Raji (cell line): ENCODE results near the gene HIBCH.

Experiments
- POLR2A ChIP-seq: IDR thresholded peaks from 2 replicates; pipeline ENCODE4 v1.6.1; 2011; ENCODE audit warnings: low read depth, low read length, control low read depth; ENCODE audit not compliant: insufficient read depth

HIBCH gene

GRCh38 chr2:190186238-190186637 lies 133.4 kb downstream of the HIBCH start:
- no peak for TF ChIP-seq POLR2A

GRCh38 chr2:190185380-190185779 lies 134.2 kb downstream of the HIBCH start:
- TF ChIP-seq POLR2A = no peak

- TF ChIP-seq POLR2A = no peak
Observed at GRCh38 chr2:190184460-190184859, 135.2 kb downstream of the HIBCH start.

- no peak for TF ChIP-seq POLR2A
Observed at GRCh38 chr2:190183539-190183938, 136.1 kb downstream of the HIBCH start.

- no peak for TF ChIP-seq POLR2A
Observed at GRCh38 chr2:190182071-190182524, 137.5 kb downstream of the HIBCH start.

- TF ChIP-seq POLR2A = no peak
Observed at GRCh38 chr2:190181123-190181669, 138.4 kb downstream of the HIBCH start.

- peak; percentile 35; the same call in 1 of the 2 replicates for TF ChIP-seq POLR2A
Observed at GRCh38 chr2:190180313-190181122, 139.1 kb downstream of the HIBCH start.

GRCh38 chr2:190179754-190180312 lies 139.8 kb downstream of the HIBCH start:
- no peak for TF ChIP-seq POLR2A

- TF ChIP-seq POLR2A = no peak
Observed at GRCh38 chr2:190178066-190178722, 141.4 kb downstream of the HIBCH start.

GRCh38 chr2:190177249-190178040 lies 142.2 kb downstream of the HIBCH start:
- no peak for TF ChIP-seq POLR2A

- no peak for TF ChIP-seq POLR2A
Observed at GRCh38 chr2:190173392-190173791, 146.2 kb downstream of the HIBCH start.

- no peak for TF ChIP-seq POLR2A
Observed at GRCh38 chr2:190170673-190171072, 149.0 kb downstream of the HIBCH start.

- no peak for TF ChIP-seq POLR2A
Observed at GRCh38 chr2:190169221-190170072, 150.2 kb downstream of the HIBCH start.

- no peak for TF ChIP-seq POLR2A
Observed at GRCh38 chr2:190167702-190168101, 151.9 kb downstream of the HIBCH start.

- no peak for TF ChIP-seq POLR2A
Observed at GRCh38 chr2:190165491-190165890, 154.1 kb downstream of the HIBCH start.

- TF ChIP-seq POLR2A = no peak
Observed at GRCh38 chr2:190162851-190163250, 156.8 kb downstream of the HIBCH start.
